ENCODE results near the gene SCIN. TPM values are rescaled to one million over a fixed set of nuclear protein-coding genes. Genes with fewer than 3 reads are reported as not detected.

The SCIN gene
- total RNA-seq, 1 experiment from 2014 or later = 28.3 TPM

DNA sequence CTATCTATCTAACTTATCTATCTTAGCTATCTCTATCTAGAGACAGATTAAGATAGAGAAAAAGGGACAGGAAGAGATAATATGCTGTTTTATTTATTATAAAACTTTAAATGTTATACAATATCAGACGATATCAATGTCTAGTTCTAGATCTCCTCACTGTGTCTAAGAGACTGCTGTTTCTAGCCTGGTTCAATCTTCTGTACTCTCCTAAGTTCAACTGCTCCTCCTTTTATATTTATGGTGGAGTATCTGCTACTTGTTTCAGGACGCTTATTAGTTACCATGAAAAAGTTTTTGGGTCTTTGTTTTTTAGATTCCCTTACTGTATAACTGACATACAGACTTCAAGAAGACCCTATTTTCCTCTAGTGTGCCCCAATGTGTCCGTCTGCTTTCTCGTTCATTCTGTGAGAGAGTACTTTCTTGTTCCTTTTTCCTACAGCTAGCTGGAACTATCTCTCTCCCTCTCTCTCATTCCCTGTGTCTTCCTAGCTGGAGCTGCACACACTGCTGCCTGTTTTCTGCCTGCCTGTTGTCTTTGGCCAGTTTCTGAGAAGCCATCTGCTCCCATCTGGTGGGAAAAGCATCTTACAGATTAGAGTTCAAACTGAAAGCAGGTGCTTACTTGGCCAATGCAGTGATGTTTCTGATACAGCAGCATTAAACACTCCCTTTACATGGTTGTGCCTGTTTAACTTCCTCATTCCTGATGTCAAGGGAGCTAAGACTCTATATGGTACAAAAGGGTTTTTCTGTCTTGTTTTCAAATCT, 67.5 kb downstream of the SCIN start:
- BruUV-seq (replicated peaks) = no TSS peak
- Mint-ChIP-seq H3K4me1 (ENCODE audit: low read depth, unreplicated experiment) (peaks cover 8% of the 10 kb centered on the region), H3K27ac (ENCODE audit: unreplicated experiment) (no peak overlapping the region), H3K36me3 (ENCODE audit: insufficient read depth, unreplicated experiment) (no peaks in the 10 kb centered on the region), H3K27me3 (ENCODE audit: unreplicated experiment) (no peaks in the 10 kb centered on the region), H3K4me3 (ENCODE audit: low read depth, unreplicated experiment) (no peak overlapping the region), H3K9me3 (ENCODE audit: low read depth, unreplicated experiment) (no peaks in the 10 kb centered on the region)
- no peak for TF ChIP-seq CTCF (IDR thresholded peaks at IDR 0.05; ENCODE audit: unreplicated experiment)
- intact Hi-C loops (cut with micrococcal nuclease; ENCODE audit: unreplicated experiment) = loop anchor here (1.0 to 2.0 kb wide), 2 partner anchors 48 to 479 kb away; no protein-coding TSS in a partner anchor
- DNase-seq = no peak
- CTCF ChIA-PET = interaction anchor here (0.6 to 1.9 kb wide), 6 partner anchors 17 to 622 kb away, joined by 3 to 13 read pairs (median 3); partner anchors contain the start of gene ARL4A

DNA sequence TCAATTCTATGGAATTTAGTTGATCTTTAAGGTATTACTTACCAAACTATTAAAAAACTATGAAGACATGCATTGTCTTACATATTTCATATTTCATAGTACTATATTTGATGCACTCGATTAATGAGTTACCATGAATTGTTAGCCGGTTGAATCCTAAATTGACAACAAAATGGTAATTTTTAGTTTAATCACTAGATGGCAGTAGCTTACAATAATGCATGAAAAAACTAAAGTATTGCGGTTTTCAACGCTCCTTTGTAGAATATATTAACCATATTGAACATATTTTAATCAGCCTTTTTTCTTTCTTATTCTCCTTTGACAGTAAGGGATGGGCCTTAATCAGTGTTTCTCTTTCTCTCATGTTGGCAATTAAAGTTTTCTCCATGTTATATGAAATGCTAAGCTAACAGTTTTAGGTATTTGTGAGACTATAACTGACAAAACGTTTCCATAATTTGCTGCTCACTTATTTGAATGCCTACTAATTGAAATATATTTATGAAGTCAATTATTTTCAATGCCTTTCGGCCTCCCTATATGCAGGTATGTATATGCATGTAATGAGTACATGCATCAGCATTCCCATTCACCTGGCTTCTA, 68.4 kb downstream of the SCIN start:
- no peak for DNase-seq
- CTCF ChIA-PET = interaction anchor here (0.6 to 1.9 kb wide), 8 partner anchors 8 to 621 kb away, joined by 3 to 13 read pairs (median 3); partner anchors contain the start of gene ARL4A
- no TSS peak for BruUV-seq (replicated peaks)
- Mint-ChIP-seq H3K4me3 (ENCODE audit: low read depth, unreplicated experiment) (no peak overlapping the region), H3K36me3 (ENCODE audit: insufficient read depth, unreplicated experiment) (no peaks in the 10 kb centered on the region), H3K27me3 (ENCODE audit: unreplicated experiment) (no peaks in the 10 kb centered on the region), H3K4me1 (ENCODE audit: low read depth, unreplicated experiment) (peaks cover 8% of the 10 kb centered on the region), H3K27ac (ENCODE audit: unreplicated experiment) (no peak overlapping the region), H3K9me3 (ENCODE audit: low read depth, unreplicated experiment) (no peaks in the 10 kb centered on the region)
- intact Hi-C loops (cut with micrococcal nuclease; ENCODE audit: unreplicated experiment) = loop anchor here (1.0 to 2.0 kb wide), 4 partner anchors 44 to 624 kb away; no protein-coding TSS in a partner anchor
- TF ChIP-seq CTCF (IDR thresholded peaks at IDR 0.05; ENCODE audit: unreplicated experiment) = peak; percentile 74

GRCh38 chr7:12640299-12641096, 70.0 kb downstream of the SCIN start:
- H3K4me3 Mint-ChIP-seq (ENCODE audit: low read depth, unreplicated experiment) = no peak overlapping the region
- H3K27ac Mint-ChIP-seq (ENCODE audit: unreplicated experiment) = no peak overlapping the region

More at GRCh38 chr7:12640299-12641096, 70.0 kb downstream of the SCIN start:
- no peak for TF ChIP-seq CTCF (IDR thresholded peaks at IDR 0.05; ENCODE audit: unreplicated experiment)
- H3K9me3 Mint-ChIP-seq (ENCODE audit: low read depth, unreplicated experiment) = no peaks in the 10 kb centered on the region
- no peaks in the 10 kb centered on the region for H3K36me3 Mint-ChIP-seq (ENCODE audit: insufficient read depth, unreplicated experiment)
- no peak for DNase-seq
- intact Hi-C loops (cut with micrococcal nuclease; ENCODE audit: unreplicated experiment) = no loop called here
- no TSS peak for BruUV-seq (replicated peaks)
- CTCF ChIA-PET = interaction anchor here (1.0 kb wide), 1 partner anchor 46 kb away, joined by 4 read pairs; no protein-coding TSS in a partner anchor
- no peaks in the 10 kb centered on the region for H3K27me3 Mint-ChIP-seq (ENCODE audit: unreplicated experiment)
- peaks cover 11% of the 10 kb centered on the region for H3K4me1 Mint-ChIP-seq (ENCODE audit: low read depth, unreplicated experiment)

Measured in Calu3 (cell line).